ENCODE data around the gene NCOR1. TPM values are rescaled to one million over a fixed set of nuclear protein-coding genes. Genes with fewer than 3 reads are reported as not detected.
A peak's percentile ranks its signal among the peaks of the same experiment; 100 is the strongest.

Gene NCOR1
- total and polyA plus RNA-seq, 9 of the 15 experiments (the other 6 are each of a cell fraction or from before 2014, with no cell fraction given), result 20.2 to 66.5 (median 50.9) TPM

DNA sequence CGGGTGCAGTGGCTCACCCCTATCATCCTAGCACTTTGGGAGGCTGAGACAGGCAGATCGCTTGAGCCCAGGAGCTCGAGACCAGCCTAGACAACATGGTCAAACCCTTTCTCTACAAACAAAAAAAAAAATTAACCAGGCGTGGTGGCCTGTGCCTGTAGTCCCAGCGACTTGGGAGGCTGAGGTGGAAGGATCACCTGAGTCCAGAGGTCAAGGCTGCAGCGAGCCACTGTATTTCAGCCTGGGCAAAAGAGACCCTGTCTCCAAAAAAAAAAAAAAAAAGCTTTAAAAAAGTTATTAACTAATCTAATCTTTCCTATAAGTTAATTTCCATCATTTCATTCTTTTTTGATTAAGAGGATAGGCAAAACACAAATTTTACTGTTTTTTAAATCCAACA, 2.5 kb downstream of the NCOR1 start:
- H3K27ac ChIP-seq (ENCODE audit: extremely low read depth, low read depth, low read length), result no peak overlapping the region
- 47% methylated on average over 6 of the region's 6 CpGs for WGBS (ENCODE audit: insufficient coverage, low coverage, missing lambda C conversion rate)
- no TSS peak for BruUV-seq (replicated peaks)

DNA sequence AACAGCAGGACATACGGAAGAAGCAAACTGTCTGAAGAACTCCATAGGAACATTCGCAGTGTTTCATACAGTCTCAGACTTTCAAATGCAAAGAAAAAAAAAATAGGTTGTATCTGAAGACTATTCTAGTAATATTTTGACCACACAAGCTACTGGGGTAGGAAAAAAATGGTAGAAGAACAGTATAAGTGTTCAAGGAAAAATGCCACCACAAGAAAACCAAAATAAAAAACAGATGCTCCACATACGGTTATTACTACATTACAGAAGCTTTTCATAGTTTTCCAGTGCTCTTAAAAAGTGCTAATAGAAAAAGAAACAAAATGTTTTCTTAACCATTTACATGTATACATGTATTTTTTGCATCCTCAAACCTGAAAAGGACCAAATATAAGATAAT, 3.7 kb downstream of the NCOR1 start:
- no peak for ATAC-seq
- ChIA-PET POLR2A (interaction anchor here (0.7 to 1.6 kb wide), 2 partner anchors 22 to 227 kb away, joined by 4 to 5 read pairs; no protein-coding TSS in a partner anchor), CTCF (ENCODE audit: low intra/inter-chr PET ratio) (no interaction called here)
- BruUV-seq (replicated peaks), result no TSS peak
- intact Hi-C loops (cut with micrococcal nuclease), result loop anchor here (10.0 kb wide), 1 partner anchor 207 kb away; no protein-coding TSS in a partner anchor
- DNase-seq (ENCODE audit: extremely low read depth in 1 of 4, low spot score in 3 of 4), result no peak
- H2AFZ ChIP-seq (ENCODE audit: low read depth, low read length), result no peak overlapping the region
- 0 out of 2 replicates have a peak, but pooled peaks cover 3% of the 10 kb centered on the region for H4K20me1 ChIP-seq (replicated peaks; ENCODE audit: control insufficient read depth, insufficient read depth, low read length)
- H3K4me3 ChIP-seq, result no peak overlapping the region
- H3K9me1 ChIP-seq (ENCODE audit: control insufficient read depth, insufficient read depth, low read length), result no peaks in the 10 kb centered on the region
- H3K4me1 ChIP-seq (replicated peaks in 1 of 2; ENCODE audit: control insufficient read depth in 2 of 2, insufficient read depth in 2 of 2, low read length in 2 of 2), result peaks cover 0 to 12% of the 10 kb centered on the region in 2 experiments; a peak in 2 of 5 replicates
- no peak overlapping the region for H3K4me2 ChIP-seq (ENCODE audit: insufficient read depth, low read length)
- no peak overlapping the region for H3K9ac ChIP-seq (ENCODE audit: insufficient read depth in 1 of 2, low read depth in 2 of 2, low read length in 2 of 2)
- 92% methylated on average over 3 of the region's 3 CpGs for WGBS (ENCODE audit: insufficient coverage, low coverage, missing lambda C conversion rate)
- no peaks in the 10 kb centered on the region for H3K9me3 ChIP-seq (replicated peaks; ENCODE audit: control insufficient read depth, insufficient read depth, low read depth, low read length)
- no peaks in the 10 kb centered on the region for H3K27me3 ChIP-seq (ENCODE audit: control insufficient read depth in 2 of 2, insufficient read depth in 2 of 2, low read length in 2 of 2)
- no peak overlapping the region for H3K27ac ChIP-seq (ENCODE audit: extremely low read depth, low read depth, low read length)
- no peaks in the 10 kb centered on the region for H3K36me3 ChIP-seq (ENCODE audit: control insufficient read depth, insufficient read depth, low read length)
- peaks cover 90% of the 10 kb centered on the region for H3K79me2 ChIP-seq (ENCODE audit: control insufficient read depth, insufficient read depth, low read length)
- no peak for FAIRE-seq
- in situ Hi-C loops (cut with MboI), result no loop called here
- TF ChIP-seq LCOR (CRISPR knock-in tag; IDR thresholded peaks at IDR 0.05) (no peak), NR1H2 (CRISPR knock-in tag; IDR thresholded peaks at IDR 0.05) (no peak), NFIC (IDR thresholded peaks at IDR 0.05) (no peak), PML (IDR thresholded peaks at IDR 0.05; ENCODE audit: low read length) (no peak), SNRNP70 (optimal IDR thresholded peaks at IDR 0.05; ENCODE audit: low read depth, low read length) (no peak), NCOA4 (IDR thresholded peaks at IDR 0.05; ENCODE audit: partially characterized antibody) (no peak)
- TF ChIP-seq, protein P1, sequence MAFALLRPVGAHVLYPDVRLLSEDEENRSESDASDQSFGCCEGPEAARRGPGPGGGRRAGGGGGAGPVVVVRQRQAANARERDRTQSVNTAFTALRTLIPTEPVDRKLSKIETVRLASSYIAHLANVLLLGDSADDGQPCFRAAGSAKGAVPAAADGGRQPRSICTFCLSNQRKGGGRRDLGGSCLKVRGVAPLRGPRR (CRISPR knock-in tag; IDR thresholded peaks at IDR 0.05), result no peak
- TF ChIP-seq, protein P2, sequence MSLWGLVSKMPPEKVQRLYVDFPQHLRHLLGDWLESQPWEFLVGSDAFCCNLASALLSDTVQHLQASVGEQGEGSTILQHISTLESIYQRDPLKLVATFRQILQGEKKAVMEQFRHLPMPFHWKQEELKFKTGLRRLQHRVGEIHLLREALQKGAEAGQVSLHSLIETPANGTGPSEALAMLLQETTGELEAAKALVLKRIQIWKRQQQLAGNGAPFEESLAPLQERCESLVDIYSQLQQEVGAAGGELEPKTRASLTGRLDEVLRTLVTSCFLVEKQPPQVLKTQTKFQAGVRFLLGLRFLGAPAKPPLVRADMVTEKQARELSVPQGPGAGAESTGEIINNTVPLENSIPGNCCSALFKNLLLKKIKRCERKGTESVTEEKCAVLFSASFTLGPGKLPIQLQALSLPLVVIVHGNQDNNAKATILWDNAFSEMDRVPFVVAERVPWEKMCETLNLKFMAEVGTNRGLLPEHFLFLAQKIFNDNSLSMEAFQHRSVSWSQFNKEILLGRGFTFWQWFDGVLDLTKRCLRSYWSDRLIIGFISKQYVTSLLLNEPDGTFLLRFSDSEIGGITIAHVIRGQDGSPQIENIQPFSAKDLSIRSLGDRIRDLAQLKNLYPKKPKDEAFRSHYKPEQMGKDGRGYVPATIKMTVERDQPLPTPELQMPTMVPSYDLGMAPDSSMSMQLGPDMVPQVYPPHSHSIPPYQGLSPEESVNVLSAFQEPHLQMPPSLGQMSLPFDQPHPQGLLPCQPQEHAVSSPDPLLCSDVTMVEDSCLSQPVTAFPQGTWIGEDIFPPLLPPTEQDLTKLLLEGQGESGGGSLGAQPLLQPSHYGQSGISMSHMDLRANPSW (CRISPR knock-in tag; IDR thresholded peaks at IDR 0.05), result no peak
- TF ChIP-seq, protein P3, sequence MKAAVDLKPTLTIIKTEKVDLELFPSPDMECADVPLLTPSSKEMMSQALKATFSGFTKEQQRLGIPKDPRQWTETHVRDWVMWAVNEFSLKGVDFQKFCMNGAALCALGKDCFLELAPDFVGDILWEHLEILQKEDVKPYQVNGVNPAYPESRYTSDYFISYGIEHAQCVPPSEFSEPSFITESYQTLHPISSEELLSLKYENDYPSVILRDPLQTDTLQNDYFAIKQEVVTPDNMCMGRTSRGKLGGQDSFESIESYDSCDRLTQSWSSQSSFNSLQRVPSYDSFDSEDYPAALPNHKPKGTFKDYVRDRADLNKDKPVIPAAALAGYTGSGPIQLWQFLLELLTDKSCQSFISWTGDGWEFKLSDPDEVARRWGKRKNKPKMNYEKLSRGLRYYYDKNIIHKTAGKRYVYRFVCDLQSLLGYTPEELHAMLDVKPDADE (conservative IDR thresholded peaks at IDR 0.05; ENCODE audit: control insufficient read depth, low read depth, low read length), result no peak

More for the DNA sequence above, 2.5 kb downstream of the NCOR1 start:
- H3K79me2 ChIP-seq (ENCODE audit: control insufficient read depth, insufficient read depth, low read length), result peaks cover 92% of the 10 kb centered on the region
- no peak for TF ChIP-seq SMC3 (conservative IDR thresholded peaks at IDR 0.05; ENCODE audit: insufficient read depth, low read depth, low read length)
- no peak for TF ChIP-seq SNRNP70 (optimal IDR thresholded peaks at IDR 0.05; ENCODE audit: low read depth, low read length)
- no peak for TF ChIP-seq PRPF4 (IDR thresholded peaks at IDR 0.05; ENCODE audit: insufficient read depth, low read depth, low read length, poor library complexity, severe bottlenecking)
- POLR2A ChIA-PET, result no interaction called here
- no peak overlapping the region for H3K4me3 ChIP-seq
- H3K36me3 ChIP-seq (ENCODE audit: control insufficient read depth, insufficient read depth, low read length), result no peaks in the 10 kb centered on the region
- FAIRE-seq (no peak), DNase-seq (ENCODE audit: extremely low read depth in 1 of 4, low spot score in 3 of 4) (no peak), ATAC-seq (no peak)
- no peak overlapping the region for H3K4me2 ChIP-seq (ENCODE audit: insufficient read depth, low read length)
- no peaks in the 10 kb centered on the region for H3K9me3 ChIP-seq (replicated peaks; ENCODE audit: control insufficient read depth, insufficient read depth, low read depth, low read length)
- 0 out of 4 replicates have a peak overlapping the region, but pooled peaks of 1 of the 2 experiments have one; percentile 19 for H3K9ac ChIP-seq (ENCODE audit: insufficient read depth in 1 of 2, low read depth in 2 of 2, low read length in 2 of 2)
- H4K20me1 ChIP-seq (replicated peaks; ENCODE audit: control insufficient read depth, insufficient read depth, low read length), result 0 out of 2 replicates have a peak, but pooled peaks cover 3% of the 10 kb centered on the region
- intact Hi-C loops (cut with micrococcal nuclease), result loop anchor here (10.0 kb wide), 1 partner anchor 208 kb away; no protein-coding TSS in a partner anchor
- no peak overlapping the region for H2AFZ ChIP-seq (ENCODE audit: low read depth, low read length)
- no peaks in the 10 kb centered on the region for H3K9me1 ChIP-seq (ENCODE audit: control insufficient read depth, insufficient read depth, low read length)
- in situ Hi-C loops (cut with MboI), result no loop called here
- no peaks in the 10 kb centered on the region for H3K27me3 ChIP-seq (ENCODE audit: control insufficient read depth in 2 of 2, insufficient read depth in 2 of 2, low read length in 2 of 2)
- CTCF ChIA-PET (ENCODE audit: low intra/inter-chr PET ratio), result no interaction called here
- H3K4me1 ChIP-seq (replicated peaks in 1 of 2; ENCODE audit: control insufficient read depth in 2 of 2, insufficient read depth in 2 of 2, low read length in 2 of 2), result peaks cover 0 to 12% of the 10 kb centered on the region in 2 experiments; a peak in 2 of 5 replicates
